LNCAP (cell line): ENCODE data around the gene KIF13A.

Source experiments
- CTCF ChIP-seq: fragments of 450-650 bp; IDR thresholded peaks from 2 replicates; pipeline ENCODE4 v1.5.1; 2017; ENCODE audit warnings: mild to moderate bottlenecking

KIF13A gene

GRCh38 chr6:17904491-17905120 lies 82.8 kb downstream of the KIF13A start:
- no peak for TF ChIP-seq CTCF

GRCh38 chr6:17902974-17903373 lies 84.5 kb downstream of the KIF13A start:
- TF ChIP-seq CTCF = no peak

GRCh38 chr6:17901493-17901892 lies 85.9 kb downstream of the KIF13A start:
- TF ChIP-seq CTCF = no peak

GRCh38 chr6:17900011-17900410 lies 87.4 kb downstream of the KIF13A start:
- TF ChIP-seq CTCF = no peak

- TF ChIP-seq CTCF = no peak
These were observed 87.9 kb downstream of the KIF13A start for GRCh38 chr6:17899491-17899890.

- no peak for TF ChIP-seq CTCF
These were observed 89.8 kb downstream of the KIF13A start for GRCh38 chr6:17897681-17898080.

GRCh38 chr6:17894905-17895304 lies 92.5 kb downstream of the KIF13A start:
- TF ChIP-seq CTCF = no peak

- no peak for TF ChIP-seq CTCF
These were observed 93.2 kb downstream of the KIF13A start for GRCh38 chr6:17894191-17894590.
